Vagina (tissue), 2 donors: ENCODE measurements around the gene GPR150.

ENCODE experiments used
- CTCF ChIP-seq, 3 experiments: fragments of 450-650 bp in 2 of 3; fragments of 200-600 bp in 1 of 3; sonication (generic) in 1 of 3; IDR thresholded peaks; one replicate each; pipeline ENCODE4 v1.5.1; 2017 to 2019; ENCODE audit warnings: antibody characterized with exemption in 3 of 3, mild to moderate bottlenecking in 2 of 3, moderate library complexity in 2 of 3
- POLR2AphosphoS5 ChIP-seq, 2 donors: sonication (generic); formaldehyde crosslinking; IDR thresholded peaks; one replicate each; pipeline ENCODE4 v1.9.0; 2017; ENCODE audit warnings: antibody characterized with exemption in 2 of 2, mild to moderate bottlenecking in 2 of 2, low read depth in 1 of 2; ENCODE audit not compliant: insufficient read depth in 1 of 2

GRCh38 chr5:95611396-95611795 lies 8.5 kb upstream of the GPR150 start:
- TF ChIP-seq CTCF (IDR thresholded peaks at IDR 0.05) (no peak), POLR2AphosphoS5 (IDR thresholded peaks at IDR 0.05; ENCODE audit: insufficient read depth in 1 of 2, low read depth in 1 of 2) (no peak)
